DOHH2 (cell line): ENCODE results near the gene ZNF587.
A peak's percentile ranks its signal among the peaks of the same experiment; 100 is the strongest.
"Not testable (repeated sequence)": the region's sequence is repeated elsewhere in the genome, so short reads cannot be mapped to it uniquely, and the experiment has no call there.

Experiments used
- H3F3A ChIP-seq: fragments of 200-600 bp; sonication (generic), shearing (Covaris generic); 2 replicates; pipeline ENCODE4 v1.6.0; 2016; ENCODE audit warnings: antibody characterized with exemption, mild to moderate bottlenecking; ENCODE audit not compliant: control insufficient read depth, insufficient read depth
- H3K27ac ChIP-seq: fragments of 200-600 bp; sonication (generic); 2 replicates; pipeline ENCODE4 v1.5.1; 2014; ENCODE audit warnings: low read depth, mild to moderate bottlenecking, low read length, moderate library complexity
- H3K27me3 ChIP-seq: fragments of 200-600 bp; sonication (generic); 2 replicates; pipeline ENCODE4 v1.6.1; 2014; ENCODE audit warnings: mild to moderate bottlenecking, low read length, mixed read lengths; ENCODE audit not compliant: control insufficient read depth
- H3K36me3 ChIP-seq: fragments of 200-600 bp; sonication (generic); 2 replicates; pipeline ENCODE4 v1.6.1; 2014; ENCODE audit warnings: mild to moderate bottlenecking, low read length, moderate library complexity, mixed read lengths; ENCODE audit not compliant: control insufficient read depth
- H3K4me1 ChIP-seq: fragments of 200-600 bp; sonication (generic); 2 replicates; pipeline ENCODE4 v1.6.1; 2014; ENCODE audit warnings: mild to moderate bottlenecking, low read length, mixed read lengths; ENCODE audit not compliant: control insufficient read depth
- H3K4me2 ChIP-seq: fragments of 200-600 bp; sonication (generic); 2 replicates; pipeline ENCODE4 v1.6.0; 2014; ENCODE audit warnings: mild to moderate bottlenecking, low read length, moderate library complexity
- H3K4me3 ChIP-seq: fragments of 200-600 bp; sonication (generic); 2 replicates; pipeline ENCODE4 v1.5.1; 2014; ENCODE audit warnings: mild to moderate bottlenecking, low read length, mixed read lengths
- H3K79me2 ChIP-seq: fragments of 200-600 bp; sonication (generic); 2 replicates; pipeline ENCODE4 v1.6.1; 2014; ENCODE audit warnings: mild to moderate bottlenecking, low read length, mixed read lengths; ENCODE audit not compliant: control insufficient read depth
- H3K9me2 ChIP-seq: fragments of 200-600 bp; sonication (generic); replicated peaks from 2 replicates; pipeline ENCODE4 v1.6.1; 2014; ENCODE audit warnings: mild to moderate bottlenecking, low read length, mixed read lengths; ENCODE audit not compliant: control insufficient read depth
- H3K9me3 ChIP-seq: fragments of 200-600 bp; sonication (generic); 2 replicates; pipeline ENCODE4 v1.6.1; 2014; ENCODE audit warnings: antibody characterized with exemption, low read length, mixed read lengths; ENCODE audit not compliant: control insufficient read depth, insufficient read depth
- H4K20me1 ChIP-seq: fragments of 200-600 bp; sonication (generic); 2 replicates; pipeline ENCODE4 v1.6.0; 2014; ENCODE audit warnings: low read depth, mild to moderate bottlenecking, antibody characterized with exemption, low read length, moderate library complexity; ENCODE audit not compliant: control insufficient read depth, insufficient read depth
- EZH2phosphoT487 ChIP-seq: fragments of 200-600 bp; sonication (generic); IDR thresholded peaks from 2 replicates; pipeline ENCODE4 v1.6.1; 2017; ENCODE audit warnings: borderline replicate concordance, mild to moderate bottlenecking, antibody characterized with exemption, low read length, moderate library complexity, mixed read lengths
- TF ChIP-seq, protein P1 (sequence below): fragments of 200-600 bp; sonication (generic); IDR thresholded peaks from one replicate; pipeline ENCODE4 v1.5.1; 2014; ENCODE audit warnings: antibody characterized with exemption, mild to moderate bottlenecking, low read depth, low read length; ENCODE audit not compliant: poor library complexity, severe bottlenecking

ZNF587 gene

DNA sequence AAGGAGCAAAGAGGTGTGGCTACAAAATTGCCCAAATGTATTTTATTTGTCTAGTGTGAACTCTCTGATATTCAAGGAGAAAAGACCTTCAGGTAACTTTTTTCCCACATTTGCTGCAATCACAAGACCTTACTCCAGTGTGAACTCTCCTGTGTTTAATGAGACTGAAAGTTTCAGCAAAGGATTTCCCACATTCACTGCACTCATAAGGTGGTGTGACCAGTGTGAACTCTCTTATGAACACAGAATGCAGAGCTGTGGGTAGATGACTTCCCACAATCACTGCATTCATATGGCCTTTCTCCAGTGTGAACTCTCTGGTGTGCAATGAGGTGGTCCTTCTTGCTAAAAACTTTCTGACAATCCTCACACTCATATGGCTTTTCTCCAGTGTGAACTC lies 22.8 kb downstream of the ZNF587 start:
- Histone ChIP-seq H3K27me3 (no peaks in the 10 kb centered on the region), H3K9me2 (no peaks in the 10 kb centered on the region), H3K27ac (no peak overlapping the region), H3K79me2 (no peaks in the 10 kb centered on the region), H3K4me2 (no peak overlapping the region), H3F3A (no peaks in the 10 kb centered on the region), H4K20me1 (no peaks in the 10 kb centered on the region), H3K4me1 (no peaks in the 10 kb centered on the region), H3K9me3 (peaks cover 15% of the 10 kb centered on the region; the same call in 1 of the 2 replicates), H3K36me3 (peaks cover 11% of the 10 kb centered on the region), H3K4me3 (no peak overlapping the region)
- TF ChIP-seq, protein P1, sequence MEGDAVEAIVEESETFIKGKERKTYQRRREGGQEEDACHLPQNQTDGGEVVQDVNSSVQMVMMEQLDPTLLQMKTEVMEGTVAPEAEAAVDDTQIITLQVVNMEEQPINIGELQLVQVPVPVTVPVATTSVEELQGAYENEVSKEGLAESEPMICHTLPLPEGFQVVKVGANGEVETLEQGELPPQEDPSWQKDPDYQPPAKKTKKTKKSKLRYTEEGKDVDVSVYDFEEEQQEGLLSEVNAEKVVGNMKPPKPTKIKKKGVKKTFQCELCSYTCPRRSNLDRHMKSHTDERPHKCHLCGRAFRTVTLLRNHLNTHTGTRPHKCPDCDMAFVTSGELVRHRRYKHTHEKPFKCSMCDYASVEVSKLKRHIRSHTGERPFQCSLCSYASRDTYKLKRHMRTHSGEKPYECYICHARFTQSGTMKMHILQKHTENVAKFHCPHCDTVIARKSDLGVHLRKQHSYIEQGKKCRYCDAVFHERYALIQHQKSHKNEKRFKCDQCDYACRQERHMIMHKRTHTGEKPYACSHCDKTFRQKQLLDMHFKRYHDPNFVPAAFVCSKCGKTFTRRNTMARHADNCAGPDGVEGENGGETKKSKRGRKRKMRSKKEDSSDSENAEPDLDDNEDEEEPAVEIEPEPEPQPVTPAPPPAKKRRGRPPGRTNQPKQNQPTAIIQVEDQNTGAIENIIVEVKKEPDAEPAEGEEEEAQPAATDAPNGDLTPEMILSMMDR, result no peak
- no peak for TF ChIP-seq EZH2phosphoT487

DNA sequence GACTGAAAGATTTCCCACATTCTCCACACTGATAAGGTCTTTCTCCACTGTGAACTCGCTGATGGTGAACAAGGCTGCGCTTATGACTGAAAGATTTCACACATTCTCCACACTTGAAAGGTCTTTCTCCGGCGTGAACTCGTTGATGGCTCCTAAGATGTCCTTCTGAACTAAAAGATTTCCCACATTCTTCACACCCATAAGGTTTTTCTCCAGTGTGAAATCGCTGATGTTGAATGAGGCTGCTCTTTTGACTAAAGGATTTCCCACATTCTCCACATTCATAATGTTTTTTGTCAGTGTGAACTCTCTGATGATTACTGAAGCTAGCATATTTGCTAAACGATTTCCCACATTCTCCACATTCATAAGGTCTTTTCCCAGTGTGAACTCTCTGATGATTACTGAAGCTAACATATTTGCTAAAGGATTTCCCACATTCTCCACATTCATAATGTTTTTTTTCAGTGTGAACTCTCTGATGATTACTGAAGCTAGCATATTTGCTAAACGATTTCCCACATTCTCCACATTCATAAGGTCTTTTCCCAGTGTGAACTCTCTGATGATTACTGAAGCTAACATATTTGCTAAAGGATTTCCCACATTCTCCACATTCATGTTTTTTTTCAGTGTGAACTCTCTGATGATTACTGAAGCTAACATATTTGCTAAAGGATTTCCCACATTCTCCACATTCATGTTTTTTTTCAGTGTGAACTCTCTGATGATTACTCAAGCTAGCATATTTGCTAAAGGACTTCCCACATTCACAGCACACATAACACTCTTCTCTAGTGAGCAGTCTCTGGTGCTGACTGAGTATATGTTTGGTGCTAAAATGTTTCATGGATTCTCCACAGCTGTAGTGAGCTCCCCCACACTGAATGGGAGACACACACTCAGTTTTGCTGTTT lies 24.5 kb downstream of the ZNF587 start:
- not testable (repeated sequence) for H3K4me1 ChIP-seq, H3F3A ChIP-seq, H3K27ac ChIP-seq, H3K9me2 ChIP-seq, H3K4me3 ChIP-seq, H3K27me3 ChIP-seq, H3K36me3 ChIP-seq, H3K4me2 ChIP-seq, H3K79me2 ChIP-seq, H4K20me1 ChIP-seq
- H3K9me3 ChIP-seq, result peaks cover 10% of the 10 kb centered on the region; the same call in 1 of the 2 replicates

DNA sequence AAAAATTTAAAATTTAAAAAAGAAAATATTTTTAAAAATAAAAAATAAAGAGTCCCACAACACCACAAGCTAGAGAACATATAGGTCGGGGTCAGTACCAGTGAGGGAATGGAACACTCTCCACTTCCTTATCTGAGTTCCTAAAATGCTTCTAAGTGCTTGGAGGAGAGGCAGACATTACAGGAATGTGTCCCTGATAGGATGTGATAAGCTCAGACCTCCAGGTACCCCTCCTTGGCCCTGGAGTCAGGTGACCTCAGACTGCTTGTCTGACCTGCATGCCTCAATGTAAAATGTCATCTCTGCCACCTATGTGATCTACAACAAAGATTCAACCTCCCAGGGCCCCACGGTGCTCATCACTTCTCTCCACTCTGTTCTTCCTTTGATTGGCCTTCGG lies 36.4 kb downstream of the ZNF587 start:
- Histone ChIP-seq H3K27ac (no peak overlapping the region), H3K36me3 (peaks cover 8% of the 10 kb centered on the region), H3K9me3 (peaks cover 37% of the 10 kb centered on the region), H4K20me1 (no peaks in the 10 kb centered on the region), H3K4me3 (no peak overlapping the region), H3K79me2 (no peaks in the 10 kb centered on the region), H3K4me2 (no peak overlapping the region), H3K9me2 (no peaks in the 10 kb centered on the region), H3F3A (no peaks in the 10 kb centered on the region), H3K27me3 (no peaks in the 10 kb centered on the region), H3K4me1 (peaks cover 13% of the 10 kb centered on the region)
- TF ChIP-seq EZH2phosphoT487, result no peak
- TF ChIP-seq, protein P1, result no peak

DNA sequence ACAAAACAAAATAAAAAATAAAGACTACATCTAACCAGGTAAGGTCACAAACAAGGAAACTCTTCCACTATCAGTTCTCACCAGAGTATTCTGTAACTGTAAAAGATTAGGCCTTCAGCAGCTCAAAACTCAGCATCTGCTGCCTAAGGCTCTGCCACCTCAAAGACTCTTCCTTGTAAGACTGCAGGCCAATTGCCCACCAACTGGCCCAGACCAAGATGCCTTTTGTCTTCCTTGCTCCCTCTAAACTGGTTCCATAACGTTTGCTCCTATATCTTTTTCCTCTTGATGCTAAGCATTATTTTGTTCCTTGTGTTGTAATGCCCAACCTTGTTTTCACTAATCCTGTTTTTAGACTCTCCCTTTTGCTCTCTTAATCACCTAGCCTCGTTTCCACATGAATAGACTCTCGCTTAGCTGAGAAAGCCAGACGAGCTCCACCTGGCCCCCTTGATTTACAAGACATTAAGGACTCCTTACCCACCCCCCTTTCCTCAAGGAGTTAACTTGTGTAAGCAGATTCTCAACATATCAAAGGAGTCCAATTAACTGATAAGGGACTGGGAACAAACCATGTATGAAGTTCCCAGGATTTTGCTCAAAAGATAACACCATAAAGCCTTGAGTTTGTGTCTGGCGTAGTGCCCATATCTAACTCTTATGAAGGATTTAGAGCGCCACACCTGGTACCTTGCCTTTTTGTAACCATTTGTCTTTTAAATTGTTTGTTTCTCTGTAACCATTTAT lies 37.7 kb downstream of the ZNF587 start:
- no peak overlapping the region for H3K4me2 ChIP-seq
- H3K4me3 ChIP-seq, result peak overlapping the region; percentile 76
- H3K27ac ChIP-seq, result no peak overlapping the region
- no peaks in the 10 kb centered on the region for H3K79me2 ChIP-seq
- no peaks in the 10 kb centered on the region for H4K20me1 ChIP-seq
- peaks cover 8% of the 10 kb centered on the region for H3K36me3 ChIP-seq
- H3K9me2 ChIP-seq, result no peaks in the 10 kb centered on the region
- H3K9me3 ChIP-seq, result peaks cover 37% of the 10 kb centered on the region
- TF ChIP-seq EZH2phosphoT487, result no peak
- TF ChIP-seq, protein P1, result no peak
- H3K4me1 ChIP-seq, result peaks cover 13% of the 10 kb centered on the region
- no peaks in the 10 kb centered on the region for H3F3A ChIP-seq
- H3K27me3 ChIP-seq, result no peaks in the 10 kb centered on the region
